Natural killer cell treated with Interleukin-12 subunit alpha and Interleukin-12 subunit beta and Interleukin-15 and Interleukin-18, amount 100 ng/mL, for 72 hours (primary cell): ENCODE results near the gene GRAMD1A. TPM values are rescaled to one million over a fixed set of nuclear protein-coding genes. Genes with fewer than 3 reads are reported as not detected.
"Not testable (repeated sequence)": the region's sequence is repeated elsewhere in the genome, so short reads cannot be mapped to it uniquely, and the experiment has no call there.

Experiments used
- ATAC-seq, 2 donors: fragments of 150-1000 bp; cut with Tn5 transposase in 1 of 2; sonication (Bioruptor Pico), chemical (Tn5 transposase) in 1 of 2; 2 replicates each; pipeline ENCODE4 v1.10.0; 2021
- DNase-seq: peaks from one replicate; pipeline ENCODE4 v3.0.0; 2022; ENCODE audit warnings: low spot score
- H3K27ac Mint-ChIP-seq, 2 donors: 1 replicate in 1 of 2; 2 replicates in 1 of 2; pipeline ENCODE4 v1.8.0; 2022; ENCODE audit warnings: mixed read lengths in 2 of 2, mild to moderate bottlenecking in 1 of 2, moderate library complexity in 1 of 2
- H3K27me3 Mint-ChIP-seq, 2 donors: 1 replicate in 1 of 2; 2 replicates in 1 of 2; pipeline ENCODE4 v1.8.0; 2022; ENCODE audit warnings: mixed read lengths in 2 of 2
- H3K36me3 Mint-ChIP-seq: one replicate; pipeline ENCODE4 v1.8.0; 2022; ENCODE audit warnings: mixed read lengths
- H3K4me1 Mint-ChIP-seq, 2 donors: 1 replicate in 1 of 2; 2 replicates in 1 of 2; pipeline ENCODE4 v1.8.0; 2022; ENCODE audit warnings: low read depth in 2 of 2, mixed read lengths in 2 of 2, mild to moderate bottlenecking in 1 of 2
- H3K4me3 Mint-ChIP-seq: one replicate; pipeline ENCODE4 v1.8.0; 2022; ENCODE audit warnings: mixed read lengths
- H3K9me3 Mint-ChIP-seq: 2 replicates; pipeline ENCODE4 v1.8.0; 2022; ENCODE audit warnings: mixed read lengths
- total RNA-seq, 2 donors: library from RNA; stranded (reverse); gene quantifications; one replicate each; pipeline ENCODE4 v1.2.3, GENCODE V29; 2022

The GRAMD1A gene
- total RNA-seq, 2 donors from 2014 or later = 57.8 to 106 TPM

- peaks cover 0 to 10% of the 10 kb centered on the region in 2 donors for H3K4me1 Mint-ChIP-seq
- ATAC-seq (peak in 1 of 2 donors; percentile 3), DNase-seq (no peak)
- no peak overlapping the region for H3K27ac Mint-ChIP-seq
- no peaks in the 10 kb centered on the region for H3K9me3 Mint-ChIP-seq
- no peaks in the 10 kb centered on the region for H3K27me3 Mint-ChIP-seq
- no peak overlapping the region for H3K4me3 Mint-ChIP-seq
- H3K36me3 Mint-ChIP-seq = peaks cover 6% of the 10 kb centered on the region
These were observed 23.3 kb downstream of the GRAMD1A start for GRCh38 chr19:35023428-35023827.

- Mint-ChIP-seq H3K36me3 (peaks cover 6% of the 10 kb centered on the region), H3K27me3 (no peaks in the 10 kb centered on the region), H3K4me1 (peaks cover 0 to 10% of the 10 kb centered on the region in 2 donors), H3K4me3 (no peak overlapping the region), H3K27ac (no peak overlapping the region), H3K9me3 (no peaks in the 10 kb centered on the region)
- DNase-seq = no peak
- no peak for ATAC-seq
These were observed 24.0 kb downstream of the GRAMD1A start for GRCh38 chr19:35024095-35024494.

GRCh38 chr19:35025969-35026368 is 25.8 kb downstream of the GRAMD1A start:
- DNase-seq (no peak), ATAC-seq (no peak)
- Mint-ChIP-seq H3K27ac (no peak overlapping the region), H3K4me1 (peaks cover 0 to 6% of the 10 kb centered on the region in 2 donors), H3K9me3 (no peaks in the 10 kb centered on the region), H3K27me3 (peaks cover 0 to 2% of the 10 kb centered on the region in 2 donors), H3K36me3 (no peaks in the 10 kb centered on the region), H3K4me3 (no peak overlapping the region)

GRCh38 chr19:35026418-35026817 is 26.3 kb downstream of the GRAMD1A start:
- Mint-ChIP-seq H3K27ac (no peak overlapping the region), H3K9me3 (no peaks in the 10 kb centered on the region), H3K4me1 (peaks cover 4 to 10% of the 10 kb centered on the region in 2 donors), H3K4me3 (no peak overlapping the region), H3K36me3 (no peaks in the 10 kb centered on the region), H3K27me3 (peaks cover 4 to 6% of the 10 kb centered on the region in 2 donors)
- ATAC-seq (no peak), DNase-seq (no peak)

GRCh38 chr19:35027009-35027408 is 26.9 kb downstream of the GRAMD1A start:
- Mint-ChIP-seq H3K36me3 (no peaks in the 10 kb centered on the region), H3K4me1 (peaks cover 6 to 12% of the 10 kb centered on the region in 2 donors), H3K27ac (no peak overlapping the region), H3K4me3 (no peak overlapping the region), H3K9me3 (no peaks in the 10 kb centered on the region), H3K27me3 (peaks cover 8 to 11% of the 10 kb centered on the region in 2 donors)
- DNase-seq = no peak
- no peak for ATAC-seq

GRCh38 chr19:35027851-35028599 is 27.9 kb downstream of the GRAMD1A start:
- Mint-ChIP-seq H3K27me3 (peaks cover 11 to 14% of the 10 kb centered on the region in 2 donors), H3K4me1 (peaks cover 6 to 12% of the 10 kb centered on the region in 2 donors), H3K9me3 (no peaks in the 10 kb centered on the region), H3K27ac (no peak overlapping the region), H3K4me3 (no peak overlapping the region), H3K36me3 (no peaks in the 10 kb centered on the region)
- ATAC-seq (no peak), DNase-seq (no peak)

GRCh38 chr19:35028600-35028885 is 28.4 kb downstream of the GRAMD1A start:
- H3K9me3 Mint-ChIP-seq, H3K36me3 Mint-ChIP-seq, H3K27ac Mint-ChIP-seq, ATAC-seq, DNase-seq, H3K4me3 Mint-ChIP-seq: not testable (repeated sequence)
- H3K4me1 Mint-ChIP-seq = peaks cover 6 to 12% of the 10 kb centered on the region in 2 donors
- H3K27me3 Mint-ChIP-seq = peaks cover 11 to 15% of the 10 kb centered on the region in 2 donors

GRCh38 chr19:35029275-35029736 is 29.2 kb downstream of the GRAMD1A start:
- H3K36me3 Mint-ChIP-seq, H3K9me3 Mint-ChIP-seq, H3K27ac Mint-ChIP-seq, ATAC-seq, DNase-seq, H3K4me1 Mint-ChIP-seq: not testable (repeated sequence)
- Mint-ChIP-seq H3K4me3 (peak overlapping the region; percentile 62), H3K27me3 (peaks cover 11 to 15% of the 10 kb centered on the region in 2 donors)

- ATAC-seq (no peak), DNase-seq (no peak)
- no peak overlapping the region for H3K27ac Mint-ChIP-seq
- peaks cover 11 to 15% of the 10 kb centered on the region in 2 donors for H3K27me3 Mint-ChIP-seq
- peak overlapping the region; percentile 62 for H3K4me3 Mint-ChIP-seq
- H3K4me1 Mint-ChIP-seq = peaks cover 6 to 10% of the 10 kb centered on the region in 2 donors
- H3K36me3 Mint-ChIP-seq = no peaks in the 10 kb centered on the region
- no peaks in the 10 kb centered on the region for H3K9me3 Mint-ChIP-seq
These were observed 29.7 kb downstream of the GRAMD1A start for GRCh38 chr19:35029737-35030256.

GRCh38 chr19:35030257-35031071 is 30.3 kb downstream of the GRAMD1A start, which contains the start of gene SCN1B:
Gene SCN1B, plus strand, starts transcription at chr19:35030470. Its CDS starts 351 bp downstream, at chr19:35030821.
- peaks cover 6 to 10% of the 10 kb centered on the region in 2 donors for H3K4me1 Mint-ChIP-seq
- H3K4me3 Mint-ChIP-seq = peak within 1 kb of the TSS; percentile 65

GRCh38 chr19:35031072-35031881 is 31.2 kb downstream of the GRAMD1A start:
- Mint-ChIP-seq H3K4me3 (peak overlapping the region; percentile 65), H3K4me1 (peaks cover 6 to 10% of the 10 kb centered on the region in 2 donors), H3K27me3 (peaks cover 11 to 15% of the 10 kb centered on the region in 2 donors), H3K27ac (no peak overlapping the region), H3K36me3 (no peaks in the 10 kb centered on the region), H3K9me3 (no peaks in the 10 kb centered on the region)
- DNase-seq = no peak
- ATAC-seq = no peak

More at GRCh38 chr19:35030257-35031071, 30.3 kb downstream of the GRAMD1A start, which contains the start of gene SCN1B:
- ATAC-seq (peak; percentile 83 to 85), DNase-seq (no peak)
- no peaks in the 10 kb centered on the region for H3K36me3 Mint-ChIP-seq
- H3K27me3 Mint-ChIP-seq = peaks cover 11 to 15% of the 10 kb centered on the region in 2 donors
- H3K9me3 Mint-ChIP-seq = no peaks in the 10 kb centered on the region
- H3K27ac Mint-ChIP-seq = no peak within 1 kb of the TSS

GRCh38 chr19:35032356-35032865 is 32.3 kb downstream of the GRAMD1A start:
- Mint-ChIP-seq H3K27me3 (peaks cover 11 to 15% of the 10 kb centered on the region in 2 donors), H3K9me3 (no peaks in the 10 kb centered on the region), H3K36me3 (no peaks in the 10 kb centered on the region), H3K4me1 (peaks cover 6 to 10% of the 10 kb centered on the region in 2 donors), H3K27ac (no peak overlapping the region), H3K4me3 (no peak overlapping the region)
- ATAC-seq (no peak), DNase-seq (no peak)
